Motor neuron (in vitro differentiated cells): ENCODE results near the gene NMNAT1. TPM values are rescaled to one million over a fixed set of nuclear protein-coding genes. Genes with fewer than 3 reads are reported as not detected.

ENCODE experiments used
- ATAC-seq, 8 experiments: fragments of 200-7000 bp; cut with Tn5 transposase; replicated peaks in 6 of 8; 2 replicates each; pipeline ENCODE4 v1.8.0; 2021; ENCODE audit warnings: mild to moderate bottlenecking in 8 of 8, moderate library complexity in 8 of 8
- H3K27ac ChIP-seq, 2 donors: fragments of 250-450 bp; sonication (Bioruptor Pico); 2 replicates each; pipeline ENCODE4 v1.9.0; 2021; ENCODE audit warnings: antibody characterized with exemption in 2 of 2, mild to moderate bottlenecking in 2 of 2, moderate library complexity in 1 of 2
- H3K4me1 ChIP-seq, 2 donors: fragments of 250-450 bp; sonication (Bioruptor Pico); replicated peaks in 1 of 2; 2 replicates each; pipeline ENCODE4 v1.6.1; 2021; ENCODE audit warnings: antibody characterized with exemption in 2 of 2, mild to moderate bottlenecking in 2 of 2, moderate library complexity in 1 of 2
- H3K4me3 ChIP-seq, 5 donors: fragments of 250-450 bp; sonication (Bioruptor Pico); 2 replicates each; pipeline ENCODE4 v1.9.0; 2021; ENCODE audit warnings: antibody characterized with exemption in 5 of 5, mild to moderate bottlenecking in 5 of 5, moderate library complexity in 4 of 5
- WGBS, 10 experiments: fragments of 450-650 bp; shearing (Covaris generic); methylation state at CpG; one replicate each; pipeline ENCODE4 v1.0.0; 2022; 5-methylcytosine and 5-hydroxymethylcytosine counted together
- in situ Hi-C, 9 experiments: fragments of 400-800 bp; cut with MboI; loops; one replicate each; pipeline ENCODE4 v1.15.0; 2021; ENCODE audit warnings: low sequenced_read_pairs in 9 of 9, low pct_unique_long_range_greater_than_20kb in 2 of 9; ENCODE audit not compliant: unreplicated experiment in 9 of 9
- total RNA-seq, 8 experiments: library from RNA; unstranded; fragments of 300-600 nt; gene quantifications; 2 replicates each; pipeline versions ENCODE4 v1.2.3 to v1.2.4, GENCODE V29; 2022

The NMNAT1 gene
- total RNA-seq, 8 experiments from 2014 or later: 7.4 to 16.3 (median 9.4) TPM

DNA sequence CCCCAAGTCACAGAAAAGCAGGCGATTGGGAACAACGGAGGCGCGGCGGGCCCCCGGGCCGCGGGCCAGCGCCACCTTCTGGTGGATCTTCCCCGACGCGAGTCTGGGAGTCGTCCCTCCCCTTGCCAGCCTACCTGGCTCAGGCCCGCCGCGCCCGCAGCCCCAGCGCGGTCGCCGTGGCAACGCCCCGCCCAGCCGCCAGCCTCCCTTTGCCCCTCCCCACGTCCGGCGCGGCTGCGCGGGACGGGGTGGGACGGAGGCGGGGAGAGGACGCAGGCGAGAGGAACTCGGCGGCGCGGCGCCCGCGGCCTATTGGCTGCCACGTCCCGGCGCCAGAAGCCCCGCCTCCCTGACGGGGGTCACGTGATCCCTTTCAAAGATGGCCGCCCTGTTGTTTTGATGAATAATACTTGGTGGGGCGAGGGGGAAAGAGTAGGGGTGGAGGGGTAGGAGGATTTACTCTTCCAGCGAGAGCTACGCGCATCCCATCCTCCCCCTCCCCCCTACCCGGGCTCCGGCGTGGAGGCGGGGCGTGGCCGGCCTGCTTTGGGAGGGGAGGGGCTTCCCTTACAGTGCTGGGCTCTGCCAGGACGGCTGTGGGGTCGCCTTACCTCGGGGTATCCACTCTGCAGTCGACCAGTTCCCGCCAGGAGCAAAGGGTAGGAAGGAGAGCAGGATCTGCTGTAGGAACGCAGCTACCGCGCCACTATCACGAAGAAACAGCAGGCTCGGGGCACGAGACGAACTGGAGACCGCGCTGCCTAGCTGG lies 89.5 kb downstream of the NMNAT1 start, which contains the start of gene UBE4B:
Gene UBE4B (plus strand): TSS at position 369 of the 769 bp plus-strand sequence. CDS start 713 bp downstream, outside the sequence.
- peak; percentile 87 to 93 (median 90) for ATAC-seq
- H3K4me1 ChIP-seq: peaks cover 3 to 12% of the 10 kb centered on the region in 2 donors
- in situ Hi-C loops: no loop called here
- peak within 1 kb of the TSS; percentile 51 to 69 (median 57) for H3K4me3 ChIP-seq
- peak within 1 kb of the TSS; percentile 74 to 89 for H3K27ac ChIP-seq
- WGBS, 10 experiments: 0% methylated on average over 1 to 8 of the region's 73 CpGs; no CpG with 5 or more reads in 6 of the 10 experiments

DNA sequence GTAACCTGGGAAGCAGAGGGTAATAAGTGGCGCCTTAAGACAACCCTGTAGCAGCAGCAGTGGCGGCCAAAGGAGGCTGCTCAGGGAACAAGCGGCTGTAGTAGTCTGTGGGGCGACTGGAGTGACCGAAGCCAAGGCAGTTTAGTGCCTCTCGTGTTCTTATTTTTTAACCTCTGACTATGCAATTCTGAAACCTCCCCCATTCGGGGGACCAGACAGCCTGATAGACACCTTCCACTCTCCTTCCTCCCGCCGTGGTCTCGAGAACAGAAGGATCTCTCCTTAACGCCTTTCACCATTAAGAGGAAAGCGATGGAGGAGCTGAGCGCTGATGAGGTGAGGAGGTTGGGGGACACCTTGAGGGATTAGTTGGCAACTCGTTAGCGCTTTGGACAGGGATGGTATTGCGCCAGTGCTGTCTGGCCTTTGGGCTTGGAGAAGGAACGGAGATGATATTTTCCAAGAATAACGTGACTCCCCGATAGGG lies 90.1 kb downstream of the NMNAT1 start:
- ATAC-seq: peak; percentile 33 to 44 (median 41)
- Histone ChIP-seq H3K4me3 (peak overlapping the region; percentile 51 to 69 (median 57)), H3K4me1 (peaks cover 3 to 12% of the 10 kb centered on the region in 2 donors), H3K27ac (peak overlapping the region; percentile 74 to 89)
- in situ Hi-C loops: no loop called here
- WGBS, 10 experiments: 0 to 4% (median 1%) methylated on average over 6 to 14 of the region's 19 CpGs; no CpG with 5 or more reads in 2 of the 10 experiments

Other genes starting within 250 kb of the NMNAT1 start
- 100 to 1,000 TPM in 5 of 8 experiments, 10 to 100 TPM in 3; 36.6 to 140 (median 112) TPM for gene CLSTN1, start 119.5 kb upstream of the NMNAT1 start, total RNA-seq
- 10 to 100 TPM in 6 of 8 experiments, 1 to 10 TPM in 2; 4.9 to 33.1 (median 24.1) TPM for gene CTNNBIP1, start 33.2 kb upstream of the NMNAT1 start, total RNA-seq
- gene LZIC, start 84 bp upstream of the NMNAT1 start, total RNA-seq: 10 to 100 TPM; 19.0 to 88.2 (median 58.2) TPM
- under 1 TPM in 1 of 8 experiments, not detected in 7; 0.62 TPM for gene RBP7, start 53.8 kb downstream of the NMNAT1 start, total RNA-seq
- 10 to 100 TPM; 27.8 to 57.8 (median 44.6) TPM for gene UBE4B, start 89.5 kb downstream of the NMNAT1 start, total RNA-seq